ENCODE results near the gene TTC7B.

- TF ChIP-seq FOXM1 (CRISPR knock-in tag; IDR thresholded peaks at IDR 0.05) (no peak), SALL2 (CRISPR knock-in tag; IDR thresholded peaks at IDR 0.05) (no peak), TCF7L2 (IDR thresholded peaks at IDR 0.05; ENCODE audit: low read depth, low read length) (no peak)
Observed at GRCh38 chr14:90572441-90573150, 243.6 kb downstream of the TTC7B start.
